IMR-90 (cell line): ENCODE results near the gene PPY.

Source experiments
- CTCF ChIP-seq: conservative IDR thresholded peaks from 2 replicates; pipeline ENCODE4 v1.5.1; 2012; ENCODE audit warnings: mild to moderate bottlenecking, low read depth, low read length, improper control_type of control experiment
- POLR2A ChIP-seq: IDR thresholded peaks from 2 replicates; pipeline ENCODE4 v1.6.1; 2012; ENCODE audit warnings: mild to moderate bottlenecking, low read depth, low read length
- RAD21 ChIP-seq: IDR thresholded peaks from 2 replicates; pipeline ENCODE4 v1.6.1; 2012; ENCODE audit warnings: low read length, improper control_type of control experiment

GRCh38 chr17:43979011-43979410, 36.7 kb upstream of the PPY start:
- TF ChIP-seq CTCF (no peak), RAD21 (no peak), POLR2A (no peak)
